ENCODE data around the gene TFE3. TPM values are rescaled to one million over a fixed set of nuclear protein-coding genes. Genes with fewer than 3 reads are reported as not detected.

The TFE3 gene
- polyA plus RNA-seq, 3 donors, result 12.8 to 41.2 (median 22.0) TPM

- no peak overlapping the region for H2AFZ ChIP-seq (ENCODE audit: insufficient read depth, low read depth, low read length, poor library complexity, severe bottlenecking)
- peaks cover 10% of the 10 kb centered on the region in 2 donors for H3K4me1 ChIP-seq (ENCODE audit: control insufficient read depth in 1 of 2, insufficient read depth in 2 of 2, low read length in 2 of 2)
- no peak overlapping the region for H3K4me3 Mint-ChIP-seq
- H3K27ac Mint-ChIP-seq, result no peak overlapping the region
- H3K9ac ChIP-seq (ENCODE audit: insufficient read depth, low read length, poor library complexity, severe bottlenecking), result no peak overlapping the region
- H3K27me3 ChIP-seq (ENCODE audit: control insufficient read depth in 2 of 2, insufficient read depth in 2 of 2, low read length in 2 of 2), result no peaks in the 10 kb centered on the region
- no peak overlapping the region for H3K4me3 ChIP-seq (replicated peaks in 1 of 3; ENCODE audit: low read depth in 2 of 3, low read length in 3 of 3)
- H3K27me3 Mint-ChIP-seq (ENCODE audit: low read depth in 3 of 3), result peaks cover 2 to 11% (median 2%) of the 10 kb centered on the region in 3 donors
- H3K79me2 ChIP-seq (ENCODE audit: insufficient read depth, low read length), result no peaks in the 10 kb centered on the region
- peaks cover 0 to 10% (median 6%) of the 10 kb centered on the region in 7 donors for H3K9me3 Mint-ChIP-seq
- WGBS (ENCODE audit: insufficient coverage), result no CpG with 5 or more reads among the region's 11 CpGs
- no peak for TF ChIP-seq CTCF (IDR thresholded peaks at IDR 0.05)
- intact Hi-C loops (cut with micrococcal nuclease), result no loop called here
- no peaks in the 10 kb centered on the region for H3K9me3 ChIP-seq (replicated peaks in 1 of 2; ENCODE audit: control insufficient read depth in 1 of 2, insufficient read depth in 1 of 2, low read length in 2 of 2)
- no peak for DNase-seq
- H3K4me1 Mint-ChIP-seq, result peaks cover 13% of the 10 kb centered on the region
- no peaks in the 10 kb centered on the region for H3K36me3 Mint-ChIP-seq
- no peak overlapping the region for H3K4me2 ChIP-seq (replicated peaks; ENCODE audit: extremely low read depth, low read length, poor library complexity, severe bottlenecking)
- H4K20me1 ChIP-seq (ENCODE audit: insufficient read depth, low read length), result no peaks in the 10 kb centered on the region
- H3K27ac ChIP-seq (ENCODE audit: low read depth in 1 of 2, low read length in 2 of 2), result no peak overlapping the region
- no peaks in the 10 kb centered on the region for H3K36me3 ChIP-seq (replicated peaks in 1 of 2; ENCODE audit: control insufficient read depth in 1 of 2, insufficient read depth in 2 of 2, low read length in 2 of 2)
These were observed 25.9 kb upstream of the TFE3 start for GRCh38 chrX:49069038-49069437.

- no peak for TF ChIP-seq CTCF (IDR thresholded peaks at IDR 0.05)
- Histone ChIP-seq H3K9me3 (replicated peaks in 1 of 2; ENCODE audit: control insufficient read depth in 1 of 2, insufficient read depth in 1 of 2, low read length in 2 of 2) (no peaks in the 10 kb centered on the region), H3K4me3 (replicated peaks in 1 of 3; ENCODE audit: low read depth in 2 of 3, low read length in 3 of 3) (no peak overlapping the region), H3K4me2 (replicated peaks; ENCODE audit: extremely low read depth, low read length, poor library complexity, severe bottlenecking) (no peak overlapping the region), H3K36me3 (replicated peaks in 1 of 2; ENCODE audit: control insufficient read depth in 1 of 2, insufficient read depth in 2 of 2, low read length in 2 of 2) (no peaks in the 10 kb centered on the region), H3K27ac (ENCODE audit: low read depth in 1 of 2, low read length in 2 of 2) (no peak overlapping the region), H3K4me1 (ENCODE audit: control insufficient read depth in 1 of 2, insufficient read depth in 2 of 2, low read length in 2 of 2) (peaks cover 0 to 5% of the 10 kb centered on the region in 2 donors), H2AFZ (ENCODE audit: insufficient read depth, low read depth, low read length, poor library complexity, severe bottlenecking) (no peak overlapping the region), H3K27me3 (ENCODE audit: control insufficient read depth in 2 of 2, insufficient read depth in 2 of 2, low read length in 2 of 2) (no peaks in the 10 kb centered on the region), H3K79me2 (ENCODE audit: insufficient read depth, low read length) (no peaks in the 10 kb centered on the region), H4K20me1 (ENCODE audit: insufficient read depth, low read length) (no peaks in the 10 kb centered on the region), H3K9ac (ENCODE audit: insufficient read depth, low read length, poor library complexity, severe bottlenecking) (no peak overlapping the region)
- no peaks in the 10 kb centered on the region for H3K36me3 Mint-ChIP-seq
- no peaks in the 10 kb centered on the region for H3K4me1 Mint-ChIP-seq
- H3K27me3 Mint-ChIP-seq (ENCODE audit: low read depth in 3 of 3), result peaks cover 2% of the 10 kb centered on the region in 3 donors
- no peak for DNase-seq
- peak overlapping the region in 2 of 7 donors; percentile 18 to 41 for H3K27ac Mint-ChIP-seq
- intact Hi-C loops (cut with micrococcal nuclease), result no loop called here
- 94% methylated on average over 9 of the region's 41 CpGs for WGBS (ENCODE audit: insufficient coverage)
- H3K4me3 Mint-ChIP-seq, result no peak overlapping the region
- peaks cover 0 to 6% (median 2%) of the 10 kb centered on the region in 7 donors for H3K9me3 Mint-ChIP-seq
These were observed 24.3 kb upstream of the TFE3 start for GRCh38 chrX:49067285-49068120.
